HG03575 (cell line): ENCODE measurements around the gene SGIP1.

Experiments used
- ATAC-seq: cut with Tn5 transposase; IDR thresholded peaks from one replicate; pipeline ENCODE4 v1.9.1; 2021; ENCODE audit not compliant: unreplicated experiment, insufficient number of reproducible peaks, low FRiP score; ENCODE audit errors: extremely low read depth

The SGIP1 gene

GRCh38 chr1:66642992-66643391 lies 109.0 kb downstream of the SGIP1 start:
- ATAC-seq: no peak

- no peak for ATAC-seq
Measured at GRCh38 chr1:66644331-66644730, 110.4 kb downstream of the SGIP1 start.

- ATAC-seq: peak; percentile 61
Measured at GRCh38 chr1:66648901-66649595, 115.1 kb downstream of the SGIP1 start.

- no peak for ATAC-seq
Measured at GRCh38 chr1:66652556-66652955, 118.6 kb downstream of the SGIP1 start.

GRCh38 chr1:66654643-66655042 lies 120.7 kb downstream of the SGIP1 start:
- no peak for ATAC-seq

- no peak for ATAC-seq
Measured at GRCh38 chr1:66671455-66671854, 137.5 kb downstream of the SGIP1 start.

GRCh38 chr1:66676613-66677298 lies 142.8 kb downstream of the SGIP1 start:
- ATAC-seq: no peak

GRCh38 chr1:66678146-66678545 lies 144.2 kb downstream of the SGIP1 start:
- no peak for ATAC-seq

- ATAC-seq: no peak
Measured at GRCh38 chr1:66679140-66679539, 145.2 kb downstream of the SGIP1 start.

GRCh38 chr1:66681686-66682085 lies 147.7 kb downstream of the SGIP1 start:
- no peak for ATAC-seq

GRCh38 chr1:66682106-66682505 lies 148.2 kb downstream of the SGIP1 start:
- ATAC-seq: no peak

GRCh38 chr1:66684353-66684752 lies 150.4 kb downstream of the SGIP1 start:
- ATAC-seq: no peak

GRCh38 chr1:66685265-66685664 lies 151.3 kb downstream of the SGIP1 start:
- no peak for ATAC-seq

GRCh38 chr1:66685670-66686069 lies 151.7 kb downstream of the SGIP1 start:
- no peak for ATAC-seq

GRCh38 chr1:66686406-66686805 lies 152.5 kb downstream of the SGIP1 start:
- ATAC-seq: no peak

- ATAC-seq: no peak
Measured at GRCh38 chr1:66687358-66687757, 153.4 kb downstream of the SGIP1 start.

- ATAC-seq: no peak
Measured at GRCh38 chr1:66690666-66691381, 156.9 kb downstream of the SGIP1 start.

- ATAC-seq: no peak
Measured at GRCh38 chr1:66692681-66693080, 158.7 kb downstream of the SGIP1 start.

- ATAC-seq: no peak
Measured at GRCh38 chr1:66693856-66694255, 159.9 kb downstream of the SGIP1 start.

GRCh38 chr1:66695116-66695515 lies 161.2 kb downstream of the SGIP1 start:
- no peak for ATAC-seq
